Gastrocnemius medialis (tissue), 4 donors: ENCODE data around the gene WBP2NL. TPM values are rescaled to one million over a fixed set of nuclear protein-coding genes. Genes with fewer than 3 reads are reported as not detected.

ENCODE experiments used
- ATAC-seq, 2 donors: fragments of 150-250 bp; one replicate each; pipeline ENCODE4 v1.9.1; 2016
- DNase-seq, 2 donors: peaks; one replicate each; pipeline ENCODE4 v3.0.0-alpha.2; 2019
- H3K27ac ChIP-seq, 4 donors: fragments of 200-600 bp; sonication (generic); 1 replicate in 1 of 4; 2 replicates in 3 of 4; pipeline ENCODE4 v1.5.1; 2016 to 2018; ENCODE audit warnings: mild to moderate bottlenecking in 2 of 4, moderate library complexity in 1 of 4
- H3K27me3 ChIP-seq, 3 donors: fragments of 200-600 bp; sonication (generic) in 2 of 3; 1 replicate in 1 of 3; 2 replicates in 2 of 3; pipeline versions ENCODE4 v1.5.1 to v1.6.0; 2016 to 2019; ENCODE audit warnings: mild to moderate bottlenecking in 1 of 3, moderate library complexity in 1 of 3
- H3K36me3 ChIP-seq, 2 donors: fragments of 200-600 bp; sonication (generic) in 1 of 2; one replicate each; pipeline ENCODE4 v1.5.1; 2017 to 2018
- H3K4me1 ChIP-seq, 2 donors: fragments of 200-600 bp; sonication (generic) in 1 of 2; one replicate each; pipeline ENCODE4 v1.5.1; 2016 to 2017; ENCODE audit warnings: mild to moderate bottlenecking in 2 of 2
- H3K4me3 ChIP-seq, 4 donors: fragments of 200-600 bp; sonication (generic) in 3 of 4; 1 replicate in 1 of 4; 2 replicates in 3 of 4; pipeline ENCODE4 v1.5.1; 2016 to 2019; ENCODE audit warnings: mild to moderate bottlenecking in 2 of 4
- H3K9me3 ChIP-seq, 3 donors: fragments of 200-600 bp; sonication (generic) in 2 of 3; 1 replicate in 1 of 3; 2 replicates in 2 of 3; pipeline ENCODE4 v1.5.1; 2016 to 2019
- CTCF ChIP-seq, 5 experiments: fragments of 450-650 bp in 3 of 5; fragments of 200-600 bp in 2 of 5; sonication (generic) in 2 of 5; IDR thresholded peaks in 4 of 5; conservative IDR thresholded peaks in 1 of 5; 1 replicate in 4 of 5; 2 replicates in 1 of 5; pipeline ENCODE4 v1.5.1; 2016 to 2019; ENCODE audit warnings: antibody characterized with exemption in 5 of 5, mild to moderate bottlenecking in 3 of 5, moderate library complexity in 3 of 5
- POLR2A ChIP-seq, 2 donors: fragments of 450-650 bp; IDR thresholded peaks; one replicate each; pipeline ENCODE4 v1.6.1; 2017; ENCODE audit warnings: antibody characterized with exemption in 2 of 2, mild to moderate bottlenecking in 2 of 2, moderate library complexity in 2 of 2
- in situ Hi-C, 4 donors: fragments of 200-750 bp; cut with MboI; loops; one replicate each; pipeline versions ENCODE4 v1.15.0 to v1.8.0; 2017; ENCODE audit warnings: low sequenced_read_pairs in 4 of 4
- intact Hi-C: fragments of 100-400 bp; cut with DNase I; formaldehyde crosslinking; loops from one replicate; pipeline ENCODE4 v1.15.1; 2023; ENCODE audit warnings: low total_unique reads
- total RNA-seq, 4 donors: library from RNA; depleted of rRNA; stranded (reverse); fragments of >200 nt; gene quantifications; one replicate each; pipeline versions ENCODE4 v1.1.0 to v1.2.3, GENCODE V29; 2016

Gene WBP2NL
- total RNA-seq, 4 donors from 2014 or later = 0.27 to 0.59 (median 0.31) TPM; not detected in 1

GRCh38 chr22:42041784-42042183 lies 43.2 kb downstream of the WBP2NL start:
- in situ Hi-C loops = no loop called here
- no peak for DNase-seq
- intact Hi-C loops = no loop called here

GRCh38 chr22:42050641-42051180 lies 52.1 kb downstream of the WBP2NL start:
- Histone ChIP-seq H3K27ac (no peak overlapping the region), H3K9me3 (no peaks in the 10 kb centered on the region), H3K4me1 (no peaks in the 10 kb centered on the region), H3K4me3 (no peak overlapping the region), H3K36me3 (no peaks in the 10 kb centered on the region), H3K27me3 (no peaks in the 10 kb centered on the region)
- DNase-seq = no peak
- intact Hi-C loops (no loop called here), in situ Hi-C loops (no loop called here)
- no peak for ATAC-seq
- no peak for TF ChIP-seq CTCF (IDR thresholded peaks at IDR 0.05 in 4 of 5, conservative IDR thresholded peaks at IDR 0.05 in 1 of 5)
- TF ChIP-seq POLR2A (IDR thresholded peaks at IDR 0.05) = no peak

More at GRCh38 chr22:42041784-42042183, 43.2 kb downstream of the WBP2NL start:
- Histone ChIP-seq H3K9me3 (no peaks in the 10 kb centered on the region), H3K4me3 (no peak overlapping the region), H3K4me1 (no peaks in the 10 kb centered on the region), H3K36me3 (no peaks in the 10 kb centered on the region), H3K27me3 (no peaks in the 10 kb centered on the region), H3K27ac (no peak overlapping the region)
- ATAC-seq = no peak
- TF ChIP-seq CTCF (IDR thresholded peaks at IDR 0.05 in 4 of 5, conservative IDR thresholded peaks at IDR 0.05 in 1 of 5) (no peak), POLR2A (IDR thresholded peaks at IDR 0.05) (no peak)

GRCh38 chr22:42052765-42053164 lies 54.2 kb downstream of the WBP2NL start:
- DNase-seq (no peak), ATAC-seq (no peak)
- intact Hi-C loops (no loop called here), in situ Hi-C loops (no loop called here)
- no peaks in the 10 kb centered on the region for H3K9me3 ChIP-seq
- no peak overlapping the region for H3K27ac ChIP-seq
- TF ChIP-seq POLR2A (IDR thresholded peaks at IDR 0.05) = no peak
- no peak for TF ChIP-seq CTCF (IDR thresholded peaks at IDR 0.05 in 4 of 5, conservative IDR thresholded peaks at IDR 0.05 in 1 of 5)
- no peak overlapping the region for H3K4me3 ChIP-seq
- H3K4me1 ChIP-seq = no peaks in the 10 kb centered on the region
- no peaks in the 10 kb centered on the region for H3K36me3 ChIP-seq
- H3K27me3 ChIP-seq = no peaks in the 10 kb centered on the region

- no peak for DNase-seq
- no peak overlapping the region for H3K27ac ChIP-seq
- no peaks in the 10 kb centered on the region for H3K4me1 ChIP-seq
- intact Hi-C loops (no loop called here), in situ Hi-C loops (no loop called here)
- no peaks in the 10 kb centered on the region for H3K27me3 ChIP-seq
- peaks cover 0 to 38% of the 10 kb centered on the region in 2 donors for H3K36me3 ChIP-seq
- no peak overlapping the region for H3K4me3 ChIP-seq
- ATAC-seq = no peak
- TF ChIP-seq CTCF (IDR thresholded peaks at IDR 0.05 in 4 of 5, conservative IDR thresholded peaks at IDR 0.05 in 1 of 5) (no peak), POLR2A (IDR thresholded peaks at IDR 0.05) (no peak)
- H3K9me3 ChIP-seq = no peaks in the 10 kb centered on the region
Observed at GRCh38 chr22:42056757-42057511, 58.3 kb downstream of the WBP2NL start.
